ENCODE measurements around the gene DDX31. TPM values are rescaled to one million over a fixed set of nuclear protein-coding genes. Genes with fewer than 3 reads are reported as not detected.
A peak's percentile ranks its signal among the peaks of the same experiment; 100 is the strongest.

The DDX31 gene
- total RNA-seq, 1 donor from 2014 or later, result 4.4 TPM

GRCh38 chr9:132673355-132673754 is 3.6 kb upstream of the DDX31 start:
- no peak overlapping the region for H3K4me3 ChIP-seq
- H3K4me1 ChIP-seq, result peaks cover 64% of the 10 kb centered on the region
- no peaks in the 10 kb centered on the region for H3K27me3 ChIP-seq (ENCODE audit: low read depth)
- no peak overlapping the region for H3K27ac ChIP-seq (replicated peaks)
- intact Hi-C loops (cut with micrococcal nuclease), result no loop called here
- H3K36me3 ChIP-seq, result peaks cover 6% of the 10 kb centered on the region
- no peak for TF ChIP-seq CTCF (IDR thresholded peaks at IDR 0.05; ENCODE audit: borderline replicate concordance)
- H3K9me3 ChIP-seq (replicated peaks), result no peaks in the 10 kb centered on the region
- no peak for DNase-seq

- Histone ChIP-seq H3K36me3 (no peaks in the 10 kb centered on the region), H3K27ac (replicated peaks) (no peak overlapping the region), H3K4me1 (peaks cover 67% of the 10 kb centered on the region), H3K9me3 (replicated peaks) (no peaks in the 10 kb centered on the region), H3K27me3 (ENCODE audit: low read depth) (no peaks in the 10 kb centered on the region), H3K4me3 (peak overlapping the region; percentile 95)
- TF ChIP-seq CTCF (IDR thresholded peaks at IDR 0.05; ENCODE audit: borderline replicate concordance), result no peak
- intact Hi-C loops (cut with micrococcal nuclease), result no loop called here
- DNase-seq, result no peak
Observed at GRCh38 chr9:132672413-132672690, 2.6 kb upstream of the DDX31 start.

- H3K27me3 ChIP-seq (ENCODE audit: low read depth), result no peaks in the 10 kb centered on the region
- H3K4me1 ChIP-seq, result peaks cover 67% of the 10 kb centered on the region
- no peaks in the 10 kb centered on the region for H3K36me3 ChIP-seq
- H3K4me3 ChIP-seq, result peak overlapping the region; percentile 95
- no peak for DNase-seq
- intact Hi-C loops (cut with micrococcal nuclease), result no loop called here
- no peak overlapping the region for H3K27ac ChIP-seq (replicated peaks)
- H3K9me3 ChIP-seq (replicated peaks), result no peaks in the 10 kb centered on the region
- no peak for TF ChIP-seq CTCF (IDR thresholded peaks at IDR 0.05; ENCODE audit: borderline replicate concordance)
Observed at GRCh38 chr9:132671620-132672412, 2.0 kb upstream of the DDX31 start.

GRCh38 chr9:132670457-132671391 is 941 bp upstream of the DDX31 start, which contains the start of gene GTF3C4:
Gene GTF3C4, plus strand, starts transcription at chr9:132670464. Its CDS starts 135 bp downstream, at chr9:132670599.
- Histone ChIP-seq H3K4me3 (peak within 1 kb of the TSS; percentile 95), H3K9me3 (replicated peaks) (no peaks in the 10 kb centered on the region), H3K36me3 (no peaks in the 10 kb centered on the region), H3K27ac (replicated peaks) (peak within 1 kb of the TSS; percentile 99), H3K27me3 (ENCODE audit: low read depth) (no peaks in the 10 kb centered on the region), H3K4me1 (peaks cover 67% of the 10 kb centered on the region)
- DNase-seq, result no peak
- intact Hi-C loops (cut with micrococcal nuclease), result no loop called here
- TF ChIP-seq CTCF (IDR thresholded peaks at IDR 0.05; ENCODE audit: borderline replicate concordance), result no peak

- intact Hi-C loops (cut with micrococcal nuclease), result no loop called here
- DNase-seq, result peak; percentile 48
Observed at GRCh38 chr9:132669319-132669697, 475 bp downstream of the DDX31 start.

More at GRCh38 chr9:132669319-132669697, 475 bp downstream of the DDX31 start:
- Histone ChIP-seq H3K9me3 (replicated peaks) (no peaks in the 10 kb centered on the region), H3K4me3 (peak overlapping the region; percentile 95), H3K27ac (replicated peaks) (peak overlapping the region; percentile 99), H3K27me3 (ENCODE audit: low read depth) (no peaks in the 10 kb centered on the region), H3K4me1 (peaks cover 58% of the 10 kb centered on the region), H3K36me3 (no peaks in the 10 kb centered on the region)
- no peak for TF ChIP-seq CTCF (IDR thresholded peaks at IDR 0.05; ENCODE audit: borderline replicate concordance)

Data from left ventricle myocardium inferior (tissue), 1 donor.